PFSK-1 (cell line): Measurements from ENCODE around the gene NDUFV3.

Experiments used
- POLR2AphosphoS5 ChIP-seq: IDR thresholded peaks from 2 replicates; pipeline ENCODE4 v1.6.1; 2012; ENCODE audit warnings: low read depth, mild to moderate bottlenecking, control low read depth, low read length, moderate library complexity
- SIN3A ChIP-seq: IDR thresholded peaks from 2 replicates; pipeline ENCODE4 v1.6.1; 2012; ENCODE audit warnings: mild to moderate bottlenecking, low read length, moderate library complexity, borderline replicate concordance; ENCODE audit not compliant: insufficient read depth
- TF ChIP-seq, protein P1 (sequence below), 2 experiments: IDR thresholded peaks; 2 replicates each; pipeline versions ENCODE4 v1.6.1 to v1.8.0; 2011 to 2012; ENCODE audit warnings: low read depth in 2 of 2, low read length in 2 of 2, control low read depth in 1 of 2, inconsistent platforms in 1 of 2, mild to moderate bottlenecking in 1 of 2, moderate library complexity in 1 of 2; ENCODE audit not compliant: insufficient read depth in 1 of 2

DNA sequence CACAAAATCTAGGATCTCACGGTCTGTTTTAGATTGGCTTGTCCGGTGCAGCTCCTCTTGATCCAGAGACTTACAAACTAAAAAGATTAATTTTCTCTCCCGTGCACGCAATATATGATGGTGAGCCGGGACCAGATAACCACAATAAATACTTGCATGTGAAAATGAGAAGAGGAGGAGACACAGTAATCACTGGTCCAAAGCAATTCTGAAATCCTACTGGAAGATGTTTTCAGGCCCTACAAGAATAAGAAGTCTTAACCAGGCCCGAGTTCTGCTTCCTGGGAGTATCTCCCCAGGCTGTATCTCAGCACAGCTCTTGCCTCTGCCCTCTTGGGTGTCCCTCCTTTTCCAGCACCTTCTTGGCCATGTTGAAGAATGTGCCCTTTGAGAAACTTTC is 12.8 kb upstream of the NDUFV3 start:
- no peak for TF ChIP-seq POLR2AphosphoS5
- TF ChIP-seq, protein P1, sequence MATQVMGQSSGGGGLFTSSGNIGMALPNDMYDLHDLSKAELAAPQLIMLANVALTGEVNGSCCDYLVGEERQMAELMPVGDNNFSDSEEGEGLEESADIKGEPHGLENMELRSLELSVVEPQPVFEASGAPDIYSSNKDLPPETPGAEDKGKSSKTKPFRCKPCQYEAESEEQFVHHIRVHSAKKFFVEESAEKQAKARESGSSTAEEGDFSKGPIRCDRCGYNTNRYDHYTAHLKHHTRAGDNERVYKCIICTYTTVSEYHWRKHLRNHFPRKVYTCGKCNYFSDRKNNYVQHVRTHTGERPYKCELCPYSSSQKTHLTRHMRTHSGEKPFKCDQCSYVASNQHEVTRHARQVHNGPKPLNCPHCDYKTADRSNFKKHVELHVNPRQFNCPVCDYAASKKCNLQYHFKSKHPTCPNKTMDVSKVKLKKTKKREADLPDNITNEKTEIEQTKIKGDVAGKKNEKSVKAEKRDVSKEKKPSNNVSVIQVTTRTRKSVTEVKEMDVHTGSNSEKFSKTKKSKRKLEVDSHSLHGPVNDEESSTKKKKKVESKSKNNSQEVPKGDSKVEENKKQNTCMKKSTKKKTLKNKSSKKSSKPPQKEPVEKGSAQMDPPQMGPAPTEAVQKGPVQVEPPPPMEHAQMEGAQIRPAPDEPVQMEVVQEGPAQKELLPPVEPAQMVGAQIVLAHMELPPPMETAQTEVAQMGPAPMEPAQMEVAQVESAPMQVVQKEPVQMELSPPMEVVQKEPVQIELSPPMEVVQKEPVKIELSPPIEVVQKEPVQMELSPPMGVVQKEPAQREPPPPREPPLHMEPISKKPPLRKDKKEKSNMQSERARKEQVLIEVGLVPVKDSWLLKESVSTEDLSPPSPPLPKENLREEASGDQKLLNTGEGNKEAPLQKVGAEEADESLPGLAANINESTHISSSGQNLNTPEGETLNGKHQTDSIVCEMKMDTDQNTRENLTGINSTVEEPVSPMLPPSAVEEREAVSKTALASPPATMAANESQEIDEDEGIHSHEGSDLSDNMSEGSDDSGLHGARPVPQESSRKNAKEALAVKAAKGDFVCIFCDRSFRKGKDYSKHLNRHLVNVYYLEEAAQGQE (IDR thresholded peaks at IDR 0.05; ENCODE audit: insufficient read depth in 1 of 2, low read depth in 2 of 2, low read length in 2 of 2): no peak
- no peak for TF ChIP-seq SIN3A
